ENCODE results near the gene SLC2A13.

The SLC2A13 gene

GRCh38 chr12:40105515-40106201 is at the start of gene SLC2A13:
TSS of gene SLC2A13 (minus strand) at chr12:40106081. CDS start at chr12:40105808, 273 bp downstream.
- peak; percentile 57 to 66 (median 61) for DNase-seq (ENCODE audit: low read depth in 3 of 3)

GRCh38 chr12:40154381-40154780 is 48.5 kb upstream of the SLC2A13 start:
- DNase-seq (ENCODE audit: low read depth in 3 of 3): no peak

- no peak for DNase-seq (ENCODE audit: low read depth in 3 of 3)
Measured at GRCh38 chr12:40153432-40153831, 47.6 kb upstream of the SLC2A13 start.

- DNase-seq (ENCODE audit: low read depth in 3 of 3): peak in 2 of 3 experiments; percentile 6 to 9
Measured at GRCh38 chr12:40152783-40153383, 47.0 kb upstream of the SLC2A13 start.

- DNase-seq (ENCODE audit: low read depth in 3 of 3): no peak
Measured at GRCh38 chr12:40149673-40150260, 43.9 kb upstream of the SLC2A13 start.

DNA sequence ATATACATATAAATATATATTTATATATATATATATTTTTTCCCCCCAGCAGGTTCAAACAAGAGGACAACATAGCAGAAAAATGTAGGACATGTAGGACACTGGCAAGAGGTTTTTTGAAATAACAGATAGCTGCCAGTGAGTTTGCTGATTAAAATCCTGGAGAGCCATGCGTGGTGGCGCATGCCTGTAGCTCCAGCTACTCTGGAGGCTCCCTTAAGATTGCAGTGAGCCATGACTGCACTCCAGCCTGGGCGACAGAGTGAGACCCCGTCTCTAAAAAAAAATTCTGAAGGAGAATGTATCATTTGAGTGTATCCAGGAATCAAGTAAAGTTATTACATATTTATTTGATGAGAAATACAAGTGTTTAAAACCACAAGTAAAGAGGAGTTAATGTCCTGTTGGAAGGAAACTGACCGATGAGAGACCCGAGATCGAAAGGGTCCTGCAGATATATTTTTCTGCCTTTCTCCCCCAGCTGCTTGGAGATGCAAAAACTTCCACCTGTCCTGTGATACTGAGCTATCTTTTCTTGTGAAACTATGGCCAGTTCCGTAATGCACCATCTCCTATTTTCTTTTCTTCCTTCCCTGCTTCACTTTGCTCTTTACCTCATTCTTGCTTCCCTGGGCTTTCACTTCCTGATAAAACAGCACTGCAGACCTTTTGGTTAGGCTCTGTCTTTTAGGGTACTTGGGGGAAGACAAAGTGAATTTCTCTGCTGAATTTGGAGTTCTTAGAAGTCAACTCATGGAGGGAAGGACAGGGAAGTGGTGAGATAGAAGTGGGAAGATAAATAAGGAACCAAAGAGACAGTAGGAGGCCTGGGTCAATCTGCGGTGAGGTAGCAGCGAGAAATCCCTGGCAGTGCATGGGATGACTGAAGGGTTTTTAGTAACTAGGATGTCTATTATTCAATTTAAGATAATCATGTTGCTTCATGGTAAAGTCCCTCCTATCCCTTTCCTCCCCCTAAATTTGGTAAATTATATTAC is 41.2 kb upstream of the SLC2A13 start:
- DNase-seq (ENCODE audit: low read depth in 3 of 3): no peak

DNA sequence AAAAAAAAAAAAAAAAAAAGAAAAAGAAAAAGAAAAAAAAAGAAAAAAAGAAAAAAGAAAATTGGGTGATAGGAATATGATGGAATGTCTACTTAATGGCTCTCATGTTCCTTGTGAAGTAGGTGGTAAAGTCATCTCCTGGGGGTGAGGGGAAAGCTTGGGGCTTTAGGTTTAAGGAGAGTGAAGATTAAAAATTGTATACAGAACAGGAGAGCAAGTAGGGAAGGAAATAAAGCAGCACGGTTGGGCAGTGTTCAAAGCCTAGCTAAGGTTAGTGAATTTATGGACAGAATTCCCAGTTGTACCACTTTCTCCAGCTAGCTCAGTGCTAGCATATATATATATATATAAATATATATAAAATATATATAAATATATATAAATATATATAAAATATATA is 40.0 kb upstream of the SLC2A13 start:
- no peak for DNase-seq (ENCODE audit: low read depth in 3 of 3)

DNA sequence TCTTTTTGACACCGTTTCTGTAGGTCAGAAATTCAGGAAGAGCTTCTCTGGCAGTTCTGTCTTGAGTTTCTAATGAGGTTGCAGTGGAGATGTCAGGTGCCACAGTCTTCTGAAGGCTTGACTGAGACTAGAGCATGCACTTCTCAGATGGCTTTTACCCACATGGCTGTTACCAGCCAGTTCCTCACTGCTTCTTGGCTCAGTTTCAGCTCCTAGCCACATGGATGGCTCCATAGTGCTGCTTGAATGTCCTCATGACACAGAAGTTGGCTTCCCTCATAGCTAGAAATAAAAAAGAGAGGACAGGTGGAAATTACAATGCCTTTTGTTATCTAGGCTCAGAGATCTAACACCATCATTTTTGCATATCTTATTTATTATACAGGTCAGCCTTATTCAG is 38.1 kb upstream of the SLC2A13 start:
- DNase-seq (ENCODE audit: low read depth in 3 of 3): no peak

GRCh38 chr12:40142001-40142744 is 36.3 kb upstream of the SLC2A13 start:
- DNase-seq (ENCODE audit: low read depth in 3 of 3): no peak

GRCh38 chr12:40138526-40138925 is 32.6 kb upstream of the SLC2A13 start:
- no peak for DNase-seq (ENCODE audit: low read depth in 3 of 3)

GRCh38 chr12:40137252-40137651 is 31.4 kb upstream of the SLC2A13 start:
- DNase-seq (ENCODE audit: low read depth in 3 of 3): no peak

DNA sequence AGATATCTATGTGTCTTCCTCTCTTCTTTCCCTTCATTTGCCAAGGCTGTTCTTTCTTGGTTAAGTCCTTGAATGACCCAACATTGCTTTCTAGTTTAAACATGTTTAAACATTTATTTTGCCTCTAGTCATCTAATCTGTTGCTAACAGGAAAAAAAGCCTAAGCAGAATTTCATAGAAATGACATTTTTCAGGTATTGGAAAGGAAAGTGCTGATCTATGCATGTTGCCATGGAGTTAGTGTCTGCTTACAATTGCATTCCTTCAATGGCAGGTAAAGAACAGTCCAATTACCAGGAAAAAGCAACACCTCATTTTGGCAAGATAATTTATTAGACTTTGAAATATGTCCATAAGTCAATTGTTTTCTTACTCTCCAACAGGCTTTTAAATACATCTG is 21.5 kb upstream of the SLC2A13 start:
- DNase-seq (ENCODE audit: low read depth in 3 of 3): no peak

DNA sequence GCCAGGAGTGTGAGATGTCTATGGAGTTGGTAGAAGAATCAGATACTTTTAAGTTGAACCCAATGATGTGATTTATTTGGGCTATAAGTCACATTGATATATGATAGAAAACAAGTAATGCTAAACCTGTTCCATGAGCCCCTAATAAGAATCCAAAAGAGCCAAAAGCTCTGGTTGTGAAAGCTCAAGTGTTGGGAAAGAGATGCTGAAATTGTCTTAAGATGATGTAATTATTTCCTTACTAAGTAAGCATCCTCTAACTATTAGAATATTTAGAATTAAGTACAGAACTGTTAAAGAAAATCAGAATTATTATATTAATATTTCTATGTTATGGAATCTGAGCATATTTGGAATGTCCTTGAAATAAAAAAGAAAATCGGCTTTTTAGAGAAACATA is 17.6 kb upstream of the SLC2A13 start:
- no peak for DNase-seq (ENCODE audit: low read depth in 3 of 3)

GRCh38 chr12:40122842-40123241 is 17.0 kb upstream of the SLC2A13 start:
- no peak for DNase-seq (ENCODE audit: low read depth in 3 of 3)

GRCh38 chr12:40117818-40118217 is 11.9 kb upstream of the SLC2A13 start:
- no peak for DNase-seq (ENCODE audit: low read depth in 3 of 3)

DNA sequence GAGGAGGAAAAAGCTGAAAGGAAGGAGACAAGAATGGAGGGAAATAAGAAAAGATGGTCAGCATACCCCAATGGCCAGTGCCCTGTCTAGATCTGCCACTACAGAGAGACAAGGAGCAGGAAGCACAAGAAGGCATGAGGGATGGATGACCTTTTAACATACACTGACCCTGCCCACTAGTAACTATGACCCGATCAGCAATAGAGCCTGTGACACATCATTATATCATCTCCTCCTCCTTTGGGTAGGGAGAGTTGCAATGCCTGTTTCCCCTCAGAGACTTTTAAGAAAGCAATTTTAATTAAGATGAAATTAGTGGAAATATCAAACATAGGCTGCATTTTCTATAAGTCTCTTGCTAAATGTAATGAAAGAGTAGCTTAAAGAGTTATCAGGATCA is 4.7 kb upstream of the SLC2A13 start:
- DNase-seq (ENCODE audit: low read depth in 3 of 3): no peak

DNA sequence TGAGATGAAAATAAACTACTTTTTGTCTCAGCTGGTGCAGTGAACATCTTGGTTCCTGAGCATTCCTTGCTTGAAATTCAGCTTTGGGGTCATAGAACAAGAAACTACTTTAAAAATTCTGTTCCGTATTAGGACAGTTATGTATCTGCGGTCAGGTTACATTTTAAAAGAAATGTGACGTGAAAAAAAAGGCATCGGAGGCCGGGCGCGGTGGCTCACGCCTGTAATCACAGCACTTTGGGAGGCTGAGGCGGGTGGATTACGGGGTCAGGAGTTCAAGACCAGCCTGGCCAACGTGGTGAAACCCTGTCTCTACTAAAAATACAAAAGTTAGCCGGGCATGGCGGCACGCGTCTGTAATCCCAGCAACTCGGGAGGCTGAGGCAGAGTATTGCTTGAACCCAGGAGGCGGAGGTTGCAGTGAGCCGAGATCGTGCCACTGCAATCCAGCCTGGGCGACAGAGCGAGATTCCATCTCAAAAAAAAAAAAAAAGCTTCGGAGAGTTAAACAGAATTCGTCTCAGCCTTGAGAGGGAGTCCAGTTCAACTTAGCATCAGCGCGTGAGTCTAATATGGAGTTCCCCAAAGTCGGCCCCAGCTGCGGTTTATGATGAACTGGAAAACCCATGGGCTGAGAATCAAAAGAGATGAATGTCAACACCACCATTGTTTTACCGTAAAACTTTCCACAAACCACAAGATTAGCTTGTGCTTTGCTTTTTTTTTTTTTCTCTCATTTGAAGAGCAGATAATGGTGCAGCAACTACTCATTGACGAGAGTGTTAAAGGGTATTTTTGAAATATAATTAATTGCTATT is 2.1 kb upstream of the SLC2A13 start:
- DNase-seq (ENCODE audit: low read depth in 3 of 3): no peak

- DNase-seq (ENCODE audit: low read depth in 3 of 3): peak; percentile 73 to 86 (median 86)
Measured at GRCh38 chr12:40107098-40107802, 1.4 kb upstream of the SLC2A13 start.

- DNase-seq (ENCODE audit: low read depth in 3 of 3): no peak
Measured at GRCh38 chr12:40106655-40107054, 774 bp upstream of the SLC2A13 start.

DNA sequence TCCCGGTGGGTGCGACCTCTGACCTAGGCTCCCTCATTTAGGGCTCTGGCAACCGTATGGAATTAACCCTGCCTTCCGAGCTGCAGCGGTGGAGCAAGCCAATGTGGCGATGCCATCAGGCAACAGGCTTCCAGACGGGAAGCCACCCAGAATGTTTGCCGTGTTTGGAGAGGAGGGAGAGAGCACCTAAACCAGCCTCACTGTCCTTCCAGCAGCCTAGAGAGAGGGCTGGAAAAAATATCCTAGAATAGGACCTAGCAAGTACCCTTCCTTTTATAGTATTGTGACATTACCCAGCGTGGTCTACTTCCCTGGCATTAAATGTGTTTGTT is 287 bp upstream of the SLC2A13 start:
- no peak for DNase-seq (ENCODE audit: low read depth in 3 of 3)
